ENCODE measurements around the gene MATN4. TPM values are rescaled to one million over a fixed set of nuclear protein-coding genes. Genes with fewer than 3 reads are reported as not detected.

Gene MATN4
- total and polyA plus RNA-seq, 2 experiments from 2014 or later = 3.3 to 5.1 TPM

DNA sequence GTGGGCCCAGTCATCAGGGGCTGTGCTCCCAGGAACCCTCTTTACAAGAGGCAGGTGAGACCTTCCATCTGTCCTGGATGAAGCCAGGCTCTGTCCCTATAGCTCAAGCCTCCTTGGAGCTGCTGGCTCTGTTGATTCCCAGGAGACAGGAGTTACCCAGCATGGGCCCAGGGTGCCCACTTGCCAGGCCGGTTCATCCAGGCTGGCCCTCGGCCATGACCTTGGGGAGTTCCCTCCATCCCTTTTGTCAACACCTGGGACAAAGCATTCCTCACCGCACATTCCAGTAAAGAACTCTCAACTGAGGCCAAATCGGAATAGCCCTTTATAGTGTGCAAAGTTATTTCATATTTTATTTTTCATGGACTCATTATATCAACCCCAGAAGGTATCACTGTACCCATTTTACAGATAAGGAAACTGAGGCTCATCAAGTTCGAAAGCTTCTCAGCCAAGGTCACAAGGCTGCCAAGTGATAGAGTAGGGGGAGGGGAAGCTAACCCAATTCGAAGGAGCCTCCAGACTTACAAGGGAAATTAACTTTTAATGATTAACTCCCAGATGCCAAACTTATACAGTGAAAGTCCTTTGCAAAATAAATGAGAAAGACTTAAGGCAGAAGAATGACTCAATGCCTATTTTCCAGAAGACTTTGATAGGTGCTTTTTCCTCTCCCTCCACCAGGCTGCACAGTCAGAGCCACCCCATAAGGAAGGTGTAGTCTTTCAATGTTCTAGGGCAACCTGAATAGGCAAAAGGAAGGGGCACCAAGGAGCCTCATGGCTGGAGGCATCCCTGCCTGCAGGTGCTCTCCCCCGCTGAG is 21.6 kb upstream of the MATN4 start (continued):
- TF ChIP-seq ETS1 (IDR thresholded peaks at IDR 0.05) (no peak), EZH2phosphoT487 (IDR thresholded peaks at IDR 0.05; ENCODE audit: unreplicated experiment) (no peak), STAT1 (IDR thresholded peaks at IDR 0.05; ENCODE audit: unreplicated experiment) (no peak), ZNF331 (CRISPR knock-in tag; IDR thresholded peaks at IDR 0.05; ENCODE audit: low read depth) (no peak), CREB1 (CRISPR knock-in tag; IDR thresholded peaks at IDR 0.05; ENCODE audit: low read depth) (no peak)

GRCh38 chr20:45328451-45328850 is 20.4 kb upstream of the MATN4 start:
- H3K27me3 Mint-ChIP-seq (ENCODE audit: insufficient read depth, low read depth, poor library complexity) = peaks cover 2% of the 10 kb centered on the region
- Histone ChIP-seq H4K20me1 (replicated peaks; ENCODE audit: insufficient read depth) (no peaks in the 10 kb centered on the region), H3F3A (replicated peaks; ENCODE audit: low read depth) (no peaks in the 10 kb centered on the region), H3K79me2 (replicated peaks; ENCODE audit: insufficient read depth) (no peaks in the 10 kb centered on the region), H3K9me2 (ENCODE audit: insufficient read depth) (no peaks in the 10 kb centered on the region), H3K4me3 (no peak overlapping the region), H2AFZ (no peak overlapping the region), H3K4me1 (ENCODE audit: insufficient read depth) (no peaks in the 10 kb centered on the region), H3K4me2 (no peak overlapping the region), H3K27ac (ENCODE audit: low read depth) (no peak overlapping the region), H3K27me3 (ENCODE audit: insufficient read depth) (no peaks in the 10 kb centered on the region), H3K36me3 (ENCODE audit: insufficient read depth) (peaks cover 8% of the 10 kb centered on the region; the same call in 1 of the 2 replicates)
- H3K36me3 Mint-ChIP-seq (ENCODE audit: low read depth) = peaks cover 56% of the 10 kb centered on the region
- DNase-seq (ENCODE audit: low spot score) = no peak
- H3K9me3 Mint-ChIP-seq = no peaks in the 10 kb centered on the region
- H3K27ac Mint-ChIP-seq = no peak overlapping the region
- H3K4me3 Mint-ChIP-seq = no peak overlapping the region
- no peak for TF ChIP-seq CREB1 (CRISPR knock-in tag; IDR thresholded peaks at IDR 0.05; ENCODE audit: low read depth)
- TF ChIP-seq NANOG (IDR thresholded peaks at IDR 0.05; ENCODE audit: borderline replicate concordance) = no peak
- no peak for TF ChIP-seq REST (IDR thresholded peaks at IDR 0.05; ENCODE audit: unreplicated experiment)
- no peak for TF ChIP-seq ZNF331 (CRISPR knock-in tag; IDR thresholded peaks at IDR 0.05; ENCODE audit: low read depth)
- TF ChIP-seq STAT1 (IDR thresholded peaks at IDR 0.05; ENCODE audit: unreplicated experiment) = no peak
- TF ChIP-seq POLR2AphosphoS5 (IDR thresholded peaks at IDR 0.05; ENCODE audit: low read depth) = no peak
- TF ChIP-seq CTCF (conservative IDR thresholded peaks at IDR 0.05; ENCODE audit: low read depth in 2 of 2) = no peak
- ATAC-seq = no peak
- H3K4me1 Mint-ChIP-seq = peaks cover 5% of the 10 kb centered on the region; the same call in 2 of the 3 replicates

Measured in GM23338 (cell line).